Prostate gland (tissue), 2 donors: ENCODE data around the gene SLC1A1. TPM values are rescaled to one million over a fixed set of nuclear protein-coding genes. Genes with fewer than 3 reads are reported as not detected.

Experiments
- DNase-seq: peaks from one replicate; pipeline ENCODE4 v3.0.0-alpha.2; 2019; ENCODE audit warnings: low spot score
- H3K27ac ChIP-seq, 2 donors: fragments of 200-600 bp; sonication (generic); 2 replicates each; pipeline ENCODE4 v1.5.1; 2017 to 2019
- H3K27me3 ChIP-seq: fragments of 200-600 bp; sonication (generic); replicated peaks from 2 replicates; pipeline ENCODE4 v1.5.1; 2019; ENCODE audit not compliant: insufficient read depth
- H3K36me3 ChIP-seq, 2 donors: fragments of 200-600 bp; sonication (generic); 1 replicate in 1 of 2; 2 replicates in 1 of 2; pipeline versions ENCODE4 v1.5.1 to v1.8.1; 2017 to 2019
- H3K4me1 ChIP-seq: fragments of 200-600 bp; sonication (generic); replicated peaks from 2 replicates; pipeline ENCODE4 v1.5.1; 2019
- H3K4me3 ChIP-seq, 2 donors: fragments of 200-600 bp; sonication (generic); 2 replicates each; pipeline ENCODE4 v1.5.1; 2017 to 2019
- H3K9me3 ChIP-seq: fragments of 200-600 bp; sonication (generic); 2 replicates; pipeline ENCODE4 v1.5.1; 2017
- POLR2A ChIP-seq: fragments of 450-650 bp; IDR thresholded peaks from one replicate; pipeline ENCODE4 v1.6.1; 2016; ENCODE audit warnings: antibody characterized with exemption, mild to moderate bottlenecking
- POLR2AphosphoS5 ChIP-seq: sonication (generic); formaldehyde crosslinking; IDR thresholded peaks from one replicate; pipeline ENCODE4 v1.6.1; 2017; ENCODE audit warnings: antibody characterized with exemption
- WGBS: methylation state at CpG from one replicate; pipeline ENCODE4 v1.1.5; 2018; 5-methylcytosine and 5-hydroxymethylcytosine counted together
- intact Hi-C: fragments of 100-400 bp; cut with DNase I; formaldehyde crosslinking; loops from one replicate; pipeline ENCODE4 v1.14.2; 2022
- total RNA-seq, 2 donors: library from RNA; depleted of rRNA; stranded (reverse); fragments of >200 nt; gene quantifications; one replicate each; pipeline ENCODE4 v1.1.0, GENCODE V29; 2016
- TF ChIP-seq, protein P1 (sequence below), 4 experiments: fragments of 200-600 bp in 2 of 4; fragments of 450-650 bp in 2 of 4; sonication (generic) in 2 of 4; IDR thresholded peaks; 1 replicate in 3 of 4; 2 replicates in 1 of 4; pipeline ENCODE4 v1.5.1; 2016 to 2019; ENCODE audit warnings: antibody characterized with exemption in 4 of 4, mild to moderate bottlenecking in 2 of 4, moderate library complexity in 2 of 4

The SLC1A1 gene
- total RNA-seq, 2 donors from 2014 or later: 2.9 to 13.1 TPM

DNA sequence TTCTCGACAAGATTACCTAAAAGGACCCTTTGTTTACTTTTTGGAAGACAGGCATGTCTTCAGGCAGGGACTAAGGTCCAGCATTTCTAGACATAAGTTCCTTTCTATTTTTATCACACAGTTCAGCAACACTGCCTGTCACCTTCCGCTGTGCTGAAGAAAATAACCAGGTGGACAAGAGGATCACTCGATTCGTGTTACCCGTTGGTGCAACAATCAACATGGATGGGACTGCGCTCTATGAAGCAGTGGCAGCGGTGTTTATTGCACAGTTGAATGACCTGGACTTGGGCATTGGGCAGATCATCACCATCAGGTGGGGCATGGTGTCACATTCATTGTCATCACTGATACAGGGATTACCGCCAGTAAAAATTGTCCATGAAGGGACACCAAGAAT, 86.2 kb downstream of the SLC1A1 start:
- Histone ChIP-seq H3K4me3 (no peak overlapping the region), H3K4me1 (no peaks in the 10 kb centered on the region), H3K9me3 (no peaks in the 10 kb centered on the region), H3K27me3 (no peaks in the 10 kb centered on the region), H3K27ac (no peak overlapping the region), H3K36me3 (no peaks in the 10 kb centered on the region)
- intact Hi-C loops: no loop called here
- TF ChIP-seq POLR2AphosphoS5 (no peak), POLR2A (no peak)
- TF ChIP-seq, protein P1, sequence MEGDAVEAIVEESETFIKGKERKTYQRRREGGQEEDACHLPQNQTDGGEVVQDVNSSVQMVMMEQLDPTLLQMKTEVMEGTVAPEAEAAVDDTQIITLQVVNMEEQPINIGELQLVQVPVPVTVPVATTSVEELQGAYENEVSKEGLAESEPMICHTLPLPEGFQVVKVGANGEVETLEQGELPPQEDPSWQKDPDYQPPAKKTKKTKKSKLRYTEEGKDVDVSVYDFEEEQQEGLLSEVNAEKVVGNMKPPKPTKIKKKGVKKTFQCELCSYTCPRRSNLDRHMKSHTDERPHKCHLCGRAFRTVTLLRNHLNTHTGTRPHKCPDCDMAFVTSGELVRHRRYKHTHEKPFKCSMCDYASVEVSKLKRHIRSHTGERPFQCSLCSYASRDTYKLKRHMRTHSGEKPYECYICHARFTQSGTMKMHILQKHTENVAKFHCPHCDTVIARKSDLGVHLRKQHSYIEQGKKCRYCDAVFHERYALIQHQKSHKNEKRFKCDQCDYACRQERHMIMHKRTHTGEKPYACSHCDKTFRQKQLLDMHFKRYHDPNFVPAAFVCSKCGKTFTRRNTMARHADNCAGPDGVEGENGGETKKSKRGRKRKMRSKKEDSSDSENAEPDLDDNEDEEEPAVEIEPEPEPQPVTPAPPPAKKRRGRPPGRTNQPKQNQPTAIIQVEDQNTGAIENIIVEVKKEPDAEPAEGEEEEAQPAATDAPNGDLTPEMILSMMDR (IDR thresholded peaks at IDR 0.05): no peak
- DNase-seq: no peak
- WGBS: 89% methylated on average over 8 of the region's 8 CpGs

DNA sequence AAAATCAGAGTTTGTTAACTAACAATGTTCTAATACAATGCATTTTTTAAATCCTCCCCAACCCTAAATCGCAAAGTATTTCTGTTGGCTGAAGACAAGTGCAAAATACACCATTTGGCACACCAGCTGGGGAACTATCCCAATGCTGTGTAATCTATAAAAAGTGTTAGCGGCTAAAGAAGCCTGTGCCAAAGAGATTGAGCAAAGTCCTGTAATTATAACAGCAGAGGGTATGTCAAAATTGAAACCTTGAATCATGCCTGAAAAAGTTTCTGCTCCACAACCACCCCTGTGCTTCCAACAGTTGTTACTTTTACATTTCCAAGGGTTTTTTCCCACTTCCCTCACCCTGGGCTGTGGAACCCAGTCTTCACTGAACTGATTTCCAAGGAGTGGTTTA, 88.7 kb downstream of the SLC1A1 start:
- no peak overlapping the region for H3K4me3 ChIP-seq
- DNase-seq: no peak
- WGBS: 27% methylated on average over 2 of the region's 2 CpGs
- no peak for TF ChIP-seq POLR2AphosphoS5
- TF ChIP-seq, protein P1 (IDR thresholded peaks at IDR 0.05): no peak
- no peaks in the 10 kb centered on the region for H3K36me3 ChIP-seq
- no peaks in the 10 kb centered on the region for H3K9me3 ChIP-seq
- H3K27me3 ChIP-seq: no peaks in the 10 kb centered on the region
- intact Hi-C loops: no loop called here
- H3K4me1 ChIP-seq: no peaks in the 10 kb centered on the region
- H3K27ac ChIP-seq: no peak overlapping the region

DNA sequence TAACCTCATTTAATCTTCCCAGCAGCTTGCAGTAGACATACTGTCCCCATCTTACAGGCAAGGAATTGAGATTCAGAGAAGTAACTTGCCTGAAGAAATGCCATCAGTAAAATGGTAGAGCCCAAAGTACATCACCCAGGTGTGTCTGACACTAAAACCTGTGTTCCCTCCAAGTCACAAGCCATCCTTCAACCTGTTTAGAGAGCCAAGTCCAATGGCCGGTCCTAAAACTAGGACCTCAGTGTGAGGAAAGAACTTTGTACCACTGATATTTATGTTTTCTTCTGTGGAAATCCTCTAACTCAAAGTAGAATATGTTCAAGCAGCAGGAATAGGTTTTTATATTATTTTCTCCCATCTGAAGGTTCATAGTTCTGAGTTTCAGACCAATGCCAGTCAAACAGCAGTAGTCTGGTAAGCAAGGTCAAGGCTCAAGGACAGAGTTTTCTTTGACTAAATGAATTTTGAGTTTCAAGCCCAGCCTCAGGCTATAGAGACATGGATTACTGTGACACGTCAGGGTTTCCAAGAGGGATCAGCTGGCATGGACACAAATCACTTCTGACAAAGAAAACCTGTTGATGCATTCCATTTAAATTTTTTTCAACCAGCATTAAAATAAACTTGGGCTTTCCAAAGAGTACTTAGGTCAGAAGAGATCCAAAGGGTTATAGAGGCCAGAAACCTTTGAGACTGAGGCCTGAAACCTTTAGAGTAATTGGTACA, 90.9 kb downstream of the SLC1A1 start:
- Histone ChIP-seq H3K9me3 (no peaks in the 10 kb centered on the region), H3K36me3 (no peaks in the 10 kb centered on the region), H3K4me1 (no peaks in the 10 kb centered on the region), H3K4me3 (no peak overlapping the region), H3K27ac (no peak overlapping the region), H3K27me3 (no peaks in the 10 kb centered on the region)
- DNase-seq: no peak
- WGBS: 71% methylated on average over 2 of the region's 2 CpGs
- intact Hi-C loops: no loop called here
- TF ChIP-seq POLR2AphosphoS5 (no peak), POLR2A (no peak)
- TF ChIP-seq, protein P1 (IDR thresholded peaks at IDR 0.05): no peak

DNA sequence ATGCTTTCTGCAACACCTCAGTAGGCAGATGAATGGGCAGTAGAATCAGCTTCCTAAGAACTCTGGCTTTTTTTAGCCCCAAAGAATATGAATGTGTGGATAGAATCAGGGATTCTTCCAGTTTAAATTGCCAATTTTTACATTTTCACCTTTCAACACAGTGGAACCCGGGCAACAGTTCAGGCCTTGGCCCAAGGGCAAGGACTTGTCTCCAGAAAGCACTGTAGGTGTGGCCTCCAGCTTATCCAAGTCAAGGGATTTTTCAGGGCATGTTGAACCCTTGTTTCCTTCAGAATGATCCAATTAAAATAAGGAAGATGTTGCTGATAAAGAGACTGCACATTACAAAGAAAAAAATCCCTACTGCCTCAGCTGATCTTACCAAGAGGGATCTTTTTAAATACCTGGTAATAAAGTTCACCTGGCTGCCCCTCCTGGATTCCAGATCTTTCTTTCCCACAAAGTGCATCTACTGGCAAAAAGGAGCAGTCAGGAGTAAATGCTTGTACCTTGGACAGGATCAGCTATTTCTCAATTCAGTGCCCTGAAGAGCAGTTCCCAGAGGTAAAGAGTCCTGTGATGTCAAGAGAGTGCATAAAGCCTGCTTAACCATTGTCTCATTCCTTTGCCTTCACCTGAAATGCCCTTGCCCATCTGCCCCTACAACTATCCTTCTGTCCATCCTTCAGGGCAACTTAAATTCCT, 91.7 kb downstream of the SLC1A1 start:
- TF ChIP-seq POLR2AphosphoS5: no peak
- no peak for TF ChIP-seq POLR2A
- TF ChIP-seq, protein P1 (IDR thresholded peaks at IDR 0.05): no peak
- H3K27ac ChIP-seq: no peak overlapping the region
- no peak overlapping the region for H3K4me3 ChIP-seq
- no peaks in the 10 kb centered on the region for H3K4me1 ChIP-seq
- DNase-seq: no peak
- WGBS: 36% methylated on average over 1 of the region's 1 CpG
- H3K27me3 ChIP-seq: no peaks in the 10 kb centered on the region
- intact Hi-C loops: no loop called here
- no peaks in the 10 kb centered on the region for H3K9me3 ChIP-seq
- no peaks in the 10 kb centered on the region for H3K36me3 ChIP-seq

DNA sequence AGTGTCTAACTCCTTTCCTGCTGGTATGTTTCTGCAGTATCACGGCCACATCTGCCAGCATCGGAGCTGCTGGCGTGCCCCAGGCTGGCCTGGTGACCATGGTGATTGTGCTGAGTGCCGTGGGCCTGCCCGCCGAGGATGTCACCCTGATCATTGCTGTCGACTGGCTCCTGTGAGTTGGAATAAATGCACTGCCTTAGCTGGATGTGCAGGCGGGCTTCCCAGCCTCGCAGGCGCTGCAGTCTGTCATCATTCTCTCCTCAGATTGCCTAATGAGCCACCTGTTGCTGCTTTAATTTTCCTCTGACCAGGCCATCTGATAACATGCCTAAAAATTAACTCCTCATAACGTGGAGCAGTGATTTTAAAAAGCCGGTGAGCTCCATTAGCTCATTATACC, 92.7 kb downstream of the SLC1A1 start:
- no peak overlapping the region for H3K4me3 ChIP-seq
- no peak for TF ChIP-seq POLR2AphosphoS5
- TF ChIP-seq, protein P1 (IDR thresholded peaks at IDR 0.05): no peak
- TF ChIP-seq POLR2A: no peak
- H3K9me3 ChIP-seq: no peaks in the 10 kb centered on the region
- WGBS: 94% methylated on average over 12 of the region's 12 CpGs
- H3K27ac ChIP-seq: no peak overlapping the region
- no peaks in the 10 kb centered on the region for H3K36me3 ChIP-seq
- H3K4me1 ChIP-seq: no peaks in the 10 kb centered on the region
- intact Hi-C loops: no loop called here
- no peak for DNase-seq
- H3K27me3 ChIP-seq: no peaks in the 10 kb centered on the region
